GM11168 (cell line): ENCODE data around the gene RHBG.
"Not testable (repeated sequence)": the region's sequence is repeated elsewhere in the genome, so short reads cannot be mapped to it uniquely, and the experiment has no call there.

ENCODE experiments used
- in situ Hi-C: fragments of 300-500 bp; cut with MboI; formaldehyde crosslinking; loops from one replicate; pipeline ENCODE4 v1.12.0; 2022; ENCODE audit warnings: low sequenced_read_pairs; ENCODE audit not compliant: unreplicated experiment

Gene RHBG, protein sequence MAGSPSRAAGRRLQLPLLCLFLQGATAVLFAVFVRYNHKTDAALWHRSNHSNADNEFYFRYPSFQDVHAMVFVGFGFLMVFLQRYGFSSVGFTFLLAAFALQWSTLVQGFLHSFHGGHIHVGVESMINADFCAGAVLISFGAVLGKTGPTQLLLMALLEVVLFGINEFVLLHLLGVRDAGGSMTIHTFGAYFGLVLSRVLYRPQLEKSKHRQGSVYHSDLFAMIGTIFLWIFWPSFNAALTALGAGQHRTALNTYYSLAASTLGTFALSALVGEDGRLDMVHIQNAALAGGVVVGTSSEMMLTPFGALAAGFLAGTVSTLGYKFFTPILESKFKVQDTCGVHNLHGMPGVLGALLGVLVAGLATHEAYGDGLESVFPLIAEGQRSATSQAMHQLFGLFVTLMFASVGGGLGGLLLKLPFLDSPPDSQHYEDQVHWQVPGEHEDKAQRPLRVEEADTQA

DNA sequence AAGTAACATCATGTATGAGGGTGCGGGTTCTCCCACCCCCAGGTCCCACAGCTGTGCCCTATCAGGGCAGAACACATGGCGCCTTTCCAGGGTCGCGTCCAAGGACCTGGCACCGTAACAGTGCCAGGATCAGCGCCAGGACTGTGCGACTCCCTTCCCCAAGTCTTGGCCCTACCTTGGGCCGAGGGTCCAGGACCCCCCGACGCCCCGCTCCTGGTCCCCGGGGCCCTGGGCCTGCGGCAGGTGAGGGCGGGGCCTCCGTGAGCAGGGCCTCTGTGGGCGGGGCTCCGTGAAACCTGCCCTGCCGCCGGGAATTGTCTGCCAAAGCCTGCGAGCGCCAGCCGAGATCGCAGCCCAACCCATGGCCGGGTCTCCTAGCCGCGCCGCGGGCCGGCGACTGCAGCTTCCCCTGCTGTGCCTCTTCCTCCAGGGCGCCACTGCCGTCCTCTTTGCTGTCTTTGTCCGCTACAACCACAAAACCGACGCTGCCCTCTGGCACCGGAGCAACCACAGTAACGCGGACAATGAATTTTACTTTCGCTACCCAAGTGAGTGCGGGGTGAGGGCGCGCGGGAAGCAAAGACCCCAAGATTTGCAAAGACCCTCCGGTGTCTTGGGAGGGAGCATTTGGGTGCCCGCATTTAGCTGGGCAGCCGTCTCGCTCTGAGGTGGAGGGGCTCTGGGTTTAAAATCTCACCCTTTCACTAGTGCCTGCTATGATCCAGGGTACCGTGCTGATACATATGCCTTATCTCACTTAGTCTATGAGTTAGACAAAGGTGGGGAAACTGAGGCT lies at the start of gene RHBG:
TSS of gene RHBG (plus strand) at position 323 of the 796 bp plus-strand sequence. CDS start at position 362, 39 bp downstream.
- in situ Hi-C loops: no loop called here

DNA sequence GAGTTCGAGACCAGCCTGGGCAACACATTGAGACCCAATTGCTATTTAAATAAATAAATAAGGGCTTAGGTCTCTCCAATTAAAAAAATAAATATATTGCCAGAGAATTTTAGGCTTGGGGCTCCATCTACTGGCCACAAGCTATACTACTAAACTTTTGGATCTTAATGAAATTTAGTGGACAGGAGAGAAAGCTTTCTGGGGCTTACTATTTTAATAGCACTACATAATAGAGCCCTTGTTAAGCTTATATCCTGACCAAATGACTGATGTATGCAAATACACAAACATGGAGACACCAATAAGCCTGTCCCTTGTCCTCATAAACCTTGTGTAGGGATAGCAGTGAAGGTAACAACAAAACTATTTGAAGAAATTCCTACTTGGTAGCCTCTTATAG lies 49.3 kb upstream of the RHBG start:
- in situ Hi-C loops: no loop called here

DNA sequence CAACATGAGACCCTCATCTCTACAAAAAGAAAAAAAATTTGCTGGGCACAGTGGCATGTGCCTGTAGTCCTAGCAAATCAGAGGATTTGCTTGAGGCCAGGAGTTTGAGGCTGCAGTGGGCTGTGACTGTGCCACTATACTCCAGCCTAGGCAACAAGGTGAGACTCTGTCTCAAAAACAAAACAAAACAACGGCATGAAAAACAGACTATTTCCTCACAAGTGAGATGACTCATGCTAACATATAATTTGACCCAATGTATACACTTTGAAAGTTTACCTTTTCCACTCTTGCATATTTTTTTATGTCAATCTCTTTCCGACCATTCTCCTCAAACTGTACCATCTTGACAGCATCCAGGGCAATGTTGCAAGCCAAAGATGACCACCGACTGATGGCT lies 48.5 kb upstream of the RHBG start:
- in situ Hi-C loops: no loop called here

DNA sequence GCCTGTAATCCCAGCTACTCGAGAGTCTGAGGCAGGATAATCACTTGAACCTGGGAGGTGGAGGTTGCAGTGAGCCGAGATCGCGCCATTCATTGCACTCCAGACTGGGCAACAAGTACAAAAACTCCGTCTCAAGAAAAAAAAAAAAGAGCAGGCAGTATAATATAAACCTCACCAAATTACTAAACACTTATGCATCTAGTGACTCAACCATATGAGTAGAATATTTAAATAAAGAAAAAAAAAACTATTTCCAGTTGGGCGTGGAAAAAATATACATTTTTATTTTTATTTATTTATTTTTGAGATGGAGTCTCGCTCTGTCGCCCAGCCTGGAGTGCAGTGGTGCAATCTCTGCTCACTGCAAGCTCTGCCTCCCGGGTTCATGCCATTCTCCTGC lies 45.8 kb upstream of the RHBG start:
- in situ Hi-C loops: not testable (repeated sequence)

DNA sequence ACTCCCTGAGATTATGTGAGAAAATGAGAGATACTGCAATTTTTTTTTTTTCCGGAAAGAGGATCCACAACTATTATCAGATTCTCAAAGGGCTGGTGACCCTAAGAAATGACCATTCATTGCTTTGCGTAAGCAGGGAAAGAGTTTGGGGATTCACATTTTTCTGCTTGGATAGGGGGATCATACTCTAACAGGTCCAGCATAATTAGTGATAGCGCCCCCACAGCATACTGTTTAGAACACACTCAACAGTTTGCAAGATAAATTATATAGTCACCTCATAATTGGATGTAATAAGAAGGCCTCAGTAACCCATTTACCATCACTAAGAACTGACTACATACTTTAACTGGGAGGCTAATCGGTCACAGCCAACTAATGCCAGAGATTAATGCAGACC lies 32.8 kb upstream of the RHBG start:
- in situ Hi-C loops: no loop called here

DNA sequence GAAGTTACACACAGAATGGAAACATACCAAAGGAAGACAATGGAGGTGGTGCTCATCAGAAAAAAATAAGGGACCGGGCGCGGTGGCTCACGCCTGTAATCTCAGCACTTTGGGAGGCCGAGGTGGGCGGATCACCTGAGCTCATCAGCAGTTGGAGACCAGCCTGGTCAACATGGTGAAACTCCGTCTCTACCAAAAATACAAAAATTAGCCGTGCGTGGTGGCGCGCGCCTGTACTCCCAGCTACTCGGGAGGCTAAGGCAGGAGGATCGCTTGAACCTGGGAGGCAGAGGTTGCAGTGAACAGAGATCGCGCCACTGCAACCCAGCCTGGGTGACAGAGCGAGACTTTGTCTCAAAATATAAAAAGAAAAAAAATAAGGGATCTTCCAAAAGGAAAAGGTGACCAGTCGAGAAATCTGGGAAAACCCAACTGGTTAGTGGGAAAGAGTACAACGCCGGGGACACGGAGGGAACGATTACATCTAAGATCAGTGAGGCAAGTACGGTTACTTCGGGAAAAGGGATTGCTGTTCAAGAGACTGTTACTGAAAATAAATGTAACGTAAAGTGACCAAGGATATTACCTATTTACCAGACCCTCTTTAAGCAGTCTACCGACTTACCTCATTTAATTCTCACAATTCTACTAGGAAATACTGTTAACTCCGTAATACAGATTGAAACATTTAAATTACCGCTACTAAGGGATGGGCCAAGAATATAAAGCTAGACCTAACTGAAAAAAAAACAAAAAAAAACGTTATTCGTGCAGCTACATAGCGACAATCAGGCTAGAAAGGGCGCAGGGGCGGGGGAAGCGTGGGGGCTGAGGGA lies 31.7 kb upstream of the RHBG start:
- in situ Hi-C loops: no loop called here

DNA sequence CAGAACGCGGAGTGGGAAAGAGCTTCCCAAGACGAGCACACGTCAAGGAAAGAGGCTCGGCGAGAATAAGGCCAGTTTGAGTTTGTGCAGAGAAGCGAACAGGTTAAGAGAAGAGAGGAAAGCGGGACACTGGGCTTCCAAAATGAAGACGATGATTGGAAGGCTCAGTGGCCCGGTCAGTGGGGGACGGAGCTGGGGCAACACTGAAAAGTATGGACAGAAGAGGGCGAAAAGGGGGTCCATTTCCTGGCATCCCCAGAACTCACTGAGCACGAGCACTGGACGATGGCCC lies 31.2 kb upstream of the RHBG start:
- in situ Hi-C loops: no loop called here

DNA sequence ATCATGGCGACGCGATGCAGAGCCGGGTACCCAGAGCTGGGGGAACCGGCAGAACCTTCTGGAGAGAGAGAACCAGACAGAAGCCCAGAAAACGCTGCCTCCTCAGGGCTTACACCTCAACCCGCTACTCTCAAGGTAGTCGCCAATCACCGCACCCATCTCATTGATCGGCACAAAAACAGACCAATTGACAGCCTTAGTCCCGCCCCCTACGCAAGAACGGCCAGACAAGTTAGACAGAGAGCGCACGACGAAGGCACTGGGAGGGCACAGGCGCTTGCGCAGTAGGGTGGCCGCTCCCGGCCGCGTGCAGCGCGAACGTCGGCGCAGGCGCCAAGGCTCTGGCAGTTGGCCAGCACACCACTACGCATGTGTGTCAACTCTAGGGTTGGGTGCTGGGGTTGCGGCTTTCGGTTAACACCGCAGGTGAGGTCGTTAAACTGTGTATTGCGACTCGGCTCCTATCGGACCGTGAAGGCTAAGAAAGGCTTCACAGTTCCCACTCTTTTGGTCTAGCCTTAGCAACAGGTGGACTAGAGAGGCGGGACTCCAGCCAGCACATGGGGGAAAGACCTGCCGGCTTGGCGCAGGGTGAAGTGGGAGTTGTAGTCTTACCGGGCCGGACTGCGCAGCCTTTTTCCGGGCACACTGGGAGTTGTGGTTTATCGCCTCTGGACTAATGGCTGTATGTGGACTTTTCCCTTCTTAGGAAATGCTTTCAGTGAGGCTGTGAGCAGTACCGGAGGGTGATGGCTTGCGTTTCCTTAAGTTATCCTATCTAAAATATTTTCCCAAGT lies 30.6 kb upstream of the RHBG start, which contains the start of the genes CCT3 and TSACC:
TSS of gene CCT3 (minus strand) at position 113 of the 797 bp plus-strand sequence. CDS start at position 5, 108 bp downstream.
TSS of gene TSACC (plus strand) at position 347 of the 797 bp plus-strand sequence. CDS start 1,232 bp downstream, outside the sequence.
- in situ Hi-C loops: no loop called here

DNA sequence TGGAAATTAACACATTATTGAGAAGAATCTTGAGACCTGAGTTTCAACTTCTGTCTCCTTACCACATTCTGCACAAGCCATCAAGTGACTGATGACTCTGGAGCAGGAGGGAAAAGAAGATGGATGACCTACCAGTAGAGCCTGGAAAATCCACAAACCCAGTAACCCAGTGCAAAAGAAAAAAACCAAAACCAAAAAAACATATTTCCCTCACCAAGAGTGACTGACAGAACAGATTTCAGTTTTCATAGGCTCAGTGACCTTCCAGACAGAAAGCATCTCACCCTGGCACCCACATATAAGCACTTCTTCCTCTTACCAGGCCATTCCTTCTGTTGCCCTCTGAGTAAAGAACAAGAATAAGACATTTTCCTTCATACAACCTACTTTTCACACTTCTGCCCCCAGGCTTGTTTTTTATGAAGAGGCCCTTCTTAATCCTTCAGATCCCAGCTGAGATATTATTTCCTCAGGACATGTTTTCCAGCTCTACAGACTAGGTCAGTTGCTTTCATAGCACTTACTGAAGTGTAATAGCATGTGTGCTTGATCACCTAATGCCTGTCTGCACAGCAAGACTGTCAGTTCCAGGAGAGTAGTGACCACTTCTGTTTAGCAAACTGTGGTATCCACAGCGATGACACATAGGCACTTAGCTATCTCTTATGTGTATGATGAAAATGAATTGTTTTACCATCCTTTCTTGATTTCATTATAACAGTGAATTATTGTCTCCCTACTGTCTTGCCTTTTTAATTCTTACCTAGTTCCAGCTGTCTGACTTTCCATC lies 26.6 kb upstream of the RHBG start:
- in situ Hi-C loops: no loop called here

DNA sequence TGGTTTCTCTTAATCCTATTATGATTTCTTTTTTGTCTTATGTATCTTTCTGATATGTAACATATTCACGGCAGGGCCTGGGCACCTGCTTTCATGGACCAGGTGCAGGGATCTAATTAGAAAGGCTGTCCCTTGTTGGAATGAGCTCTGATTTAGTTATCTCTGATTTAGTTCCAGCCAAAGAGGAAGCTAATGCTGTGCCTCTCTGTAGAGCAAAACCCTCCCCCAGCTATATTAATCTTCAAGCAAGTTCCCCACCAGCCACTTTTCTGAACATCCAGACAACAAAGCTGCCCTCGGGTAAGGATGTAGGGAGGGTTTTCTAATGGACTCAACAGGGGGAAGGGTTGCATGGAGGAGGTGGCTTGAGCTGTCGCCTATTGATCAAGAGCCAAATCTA lies 24.6 kb upstream of the RHBG start:
- in situ Hi-C loops: no loop called here

DNA sequence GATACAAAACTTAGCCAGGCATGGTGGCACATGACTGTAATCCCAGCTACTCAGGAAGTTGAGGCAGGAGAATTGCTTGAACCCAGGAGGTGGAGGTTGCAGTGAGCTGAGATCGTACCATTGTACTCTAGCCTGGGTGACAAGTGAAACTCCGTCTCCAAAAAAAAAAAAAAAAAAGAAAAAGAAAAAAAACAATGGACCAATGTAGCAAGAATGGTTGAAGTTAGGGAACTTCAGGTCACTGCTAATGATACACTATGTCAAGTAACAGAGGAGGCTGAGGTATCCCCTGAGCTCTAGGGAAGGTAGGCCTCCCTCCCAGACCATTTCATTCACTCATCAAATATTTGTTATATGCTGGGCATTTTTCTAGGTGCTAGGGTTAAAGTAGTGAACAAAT lies 23.0 kb upstream of the RHBG start:
- in situ Hi-C loops: not testable (repeated sequence)

DNA sequence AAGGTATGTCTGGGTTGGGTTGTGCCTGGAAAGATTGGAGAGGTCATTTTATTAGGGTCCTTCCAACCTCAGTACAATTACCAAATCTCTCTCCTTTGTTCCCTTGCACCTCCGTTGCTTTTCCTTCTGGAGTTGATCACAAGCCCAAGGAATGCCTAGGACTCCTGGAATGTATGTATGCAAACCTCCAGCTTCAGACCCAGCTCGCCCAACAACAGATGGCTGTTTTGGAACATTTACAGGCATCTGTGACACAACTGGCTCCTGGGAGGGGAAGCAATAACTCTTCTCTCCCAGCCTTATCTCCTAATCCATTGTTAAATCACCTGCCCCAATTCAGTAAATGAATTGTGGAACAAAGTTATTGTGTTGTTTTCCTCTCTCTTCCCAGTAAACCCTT lies 22.4 kb upstream of the RHBG start:
- in situ Hi-C loops: no loop called here

DNA sequence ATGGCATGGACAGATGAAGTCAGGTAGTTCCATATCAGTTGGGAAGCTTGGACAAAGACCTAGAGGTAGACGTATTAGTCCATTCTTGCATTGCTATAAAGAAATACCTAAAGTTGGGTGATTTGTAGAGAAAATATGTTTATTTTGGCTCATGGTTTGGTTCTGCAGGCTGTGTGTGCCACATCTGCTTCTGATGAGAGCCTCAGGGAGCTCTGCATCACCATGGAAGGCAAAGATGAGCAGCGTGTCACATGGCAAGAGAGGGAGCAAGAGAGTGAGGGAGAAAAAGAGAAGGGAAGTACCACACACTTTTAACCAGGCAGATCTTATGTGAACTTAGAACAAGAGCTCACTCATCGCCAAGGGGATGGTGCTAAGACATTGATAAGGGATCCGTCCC lies 21.7 kb upstream of the RHBG start:
- in situ Hi-C loops: no loop called here

DNA sequence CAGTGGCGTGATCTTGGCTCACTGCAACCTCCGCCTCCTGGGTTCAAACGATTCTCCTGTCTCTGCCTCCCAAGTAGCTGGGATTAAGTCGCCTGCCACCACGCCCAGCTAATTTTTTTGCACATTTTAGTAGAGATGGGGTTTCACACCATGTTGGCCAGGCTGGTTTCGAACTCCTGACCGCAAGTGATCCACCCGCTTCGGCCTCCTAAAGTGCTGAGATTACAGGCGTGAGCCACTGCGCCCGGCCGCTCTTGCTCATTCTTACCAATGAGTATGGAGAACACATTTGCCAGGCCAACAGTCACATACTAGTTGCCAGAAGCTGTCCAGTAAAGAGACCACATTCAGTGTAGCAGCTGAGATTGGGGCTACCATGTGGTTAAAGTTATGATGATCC lies 16.5 kb upstream of the RHBG start:
- in situ Hi-C loops: not testable (repeated sequence)

DNA sequence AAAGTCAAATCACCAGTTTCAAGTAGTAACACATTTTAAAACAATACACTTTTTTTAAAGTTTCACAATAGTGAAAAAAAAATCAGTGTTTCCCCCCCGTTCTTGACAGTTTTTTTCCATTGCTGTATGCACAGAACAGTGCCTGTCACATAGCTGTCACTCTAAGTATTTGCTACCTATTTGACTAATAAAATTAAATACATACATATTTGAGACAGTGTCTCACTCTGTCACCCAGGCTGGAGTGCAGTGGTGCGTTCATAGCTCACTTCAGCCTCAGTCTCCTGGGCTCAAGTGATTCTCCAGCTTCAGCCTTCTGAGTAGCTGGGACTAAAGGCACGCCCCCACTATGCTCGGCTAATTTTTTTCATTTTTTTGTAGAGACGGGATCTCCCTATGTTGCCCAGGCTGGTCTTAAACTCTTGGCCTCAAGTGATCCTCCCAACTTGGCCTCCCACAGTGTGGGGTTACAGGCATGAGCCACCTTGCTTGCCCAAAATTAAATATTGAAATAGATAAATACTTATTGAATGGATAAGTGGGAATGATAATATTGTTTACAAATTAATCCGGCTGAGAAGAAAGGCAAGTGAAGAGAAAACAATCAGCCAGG lies 12.6 kb upstream of the RHBG start:
- in situ Hi-C loops: no loop called here

DNA sequence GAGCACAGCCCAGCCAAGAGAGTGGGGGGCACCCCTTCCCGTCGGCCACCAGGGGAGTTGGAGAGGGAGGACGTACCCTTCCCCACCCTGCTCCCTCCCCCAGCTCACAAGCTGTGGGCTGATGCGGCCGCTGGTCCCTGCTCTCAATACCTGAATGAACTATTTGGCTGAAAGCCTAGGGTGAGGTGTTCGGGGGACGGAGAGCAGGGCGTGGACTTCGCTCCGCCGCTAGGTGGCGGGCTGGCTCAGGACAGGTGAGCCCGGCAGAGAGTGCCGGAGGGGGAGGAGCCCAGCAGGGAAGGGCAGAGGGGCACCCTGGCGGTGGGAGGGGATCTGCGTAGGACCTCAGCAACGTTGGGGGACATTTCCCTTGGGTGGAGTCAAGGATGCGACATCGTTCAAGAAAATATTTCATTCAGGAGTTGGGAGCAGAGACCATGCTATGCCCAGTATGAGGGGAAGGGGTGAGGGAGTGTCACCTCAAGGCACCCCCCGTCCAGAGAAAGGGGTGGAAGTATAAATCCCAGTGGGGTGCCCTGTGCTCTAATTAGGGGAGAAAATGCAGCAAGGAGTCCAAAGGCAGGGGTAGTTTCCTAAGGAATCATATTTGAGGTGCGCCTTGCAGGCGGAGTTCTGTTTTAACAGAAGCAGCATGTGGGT lies 12.0 kb upstream of the RHBG start:
- in situ Hi-C loops: no loop called here

DNA sequence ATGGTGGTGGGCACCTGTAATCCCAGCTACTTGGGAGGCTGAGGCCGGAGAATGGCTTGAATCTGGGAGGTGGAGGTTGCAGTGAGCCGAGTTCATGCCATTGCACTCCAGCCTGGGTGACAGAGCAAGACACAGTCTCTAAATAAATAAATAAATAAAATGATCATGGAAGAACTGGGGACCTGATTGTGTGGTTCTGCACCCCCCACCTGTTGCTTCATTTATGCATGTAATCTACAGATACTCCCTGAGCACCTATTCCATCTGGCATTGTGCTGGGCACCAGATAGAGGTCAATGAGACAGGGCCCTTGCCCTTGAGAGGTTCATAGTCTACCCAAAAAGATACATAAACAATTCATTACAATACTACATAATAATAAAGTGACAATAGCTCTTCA lies 11.0 kb upstream of the RHBG start:
- in situ Hi-C loops: no loop called here

DNA sequence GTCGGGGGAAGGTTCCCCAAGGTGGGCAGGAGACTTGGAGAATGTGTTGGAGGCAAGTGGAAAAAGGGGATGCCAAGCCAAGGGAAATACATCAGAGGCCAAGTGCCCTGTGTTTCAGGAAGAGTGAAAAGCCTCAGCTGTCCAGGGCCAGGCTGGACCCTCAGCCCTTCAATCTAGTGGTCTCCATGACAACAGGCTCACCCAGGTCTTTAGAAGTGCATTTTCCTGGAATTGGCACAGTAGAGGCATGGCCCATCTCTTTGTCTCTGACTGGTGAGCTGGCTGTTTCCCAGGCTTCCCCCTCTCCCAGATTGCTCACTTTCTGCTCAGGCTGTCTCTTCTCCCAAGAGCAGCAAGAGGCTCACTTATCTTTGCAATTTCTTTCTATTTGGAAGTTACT lies 10.4 kb upstream of the RHBG start:
- in situ Hi-C loops: no loop called here
